Measurements from ENCODE around the gene DNAH8. TPM values are rescaled to one million over a fixed set of nuclear protein-coding genes. Genes with fewer than 3 reads are reported as not detected.
"Not testable (repeated sequence)": the region's sequence is repeated elsewhere in the genome, so short reads cannot be mapped to it uniquely, and the experiment has no call there.

DNAH8 gene
- total RNA-seq, 1 donor from 2014 or later = under 0.01 TPM

DNA sequence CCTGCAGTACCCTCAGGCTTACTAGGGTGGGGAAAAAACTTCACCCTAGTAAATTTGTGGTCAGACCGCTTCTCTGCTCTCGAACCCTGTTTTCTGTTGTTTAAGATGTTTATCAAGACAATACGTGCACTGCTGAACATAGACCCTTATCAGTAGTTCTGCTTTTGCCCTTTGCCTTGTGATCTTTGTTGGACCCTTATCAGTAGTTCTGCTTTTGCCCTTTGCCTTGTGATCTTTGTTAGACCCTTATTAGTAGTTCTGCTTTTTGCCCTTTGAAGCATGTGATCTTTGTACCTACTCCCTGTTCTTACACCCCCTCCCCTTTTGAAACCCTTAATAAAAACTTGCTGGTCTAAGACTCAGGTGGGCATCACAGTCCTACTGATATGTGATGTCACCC is 15.4 kb upstream of the DNAH8 start:
- not testable (repeated sequence) for DNase-seq

DNA sequence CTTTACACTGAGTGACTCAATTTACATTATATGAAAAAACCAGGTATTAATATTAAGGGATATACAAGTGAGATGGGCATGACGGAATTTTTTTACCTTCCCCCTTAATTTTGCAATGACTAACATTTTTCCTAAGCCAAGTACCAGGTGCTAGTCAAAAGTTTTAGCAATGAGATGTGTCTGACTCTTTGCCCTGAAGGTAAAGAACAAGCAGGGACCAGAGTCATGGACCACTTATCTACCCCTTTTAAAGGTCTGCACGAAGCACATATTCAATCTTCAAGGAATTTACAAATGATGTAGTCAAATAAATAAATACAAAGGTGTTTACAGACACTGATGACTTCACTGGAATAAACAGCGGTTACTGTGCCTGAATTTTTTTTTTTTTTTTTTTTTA is 13.6 kb upstream of the DNAH8 start:
- DNase-seq = no peak

DNA sequence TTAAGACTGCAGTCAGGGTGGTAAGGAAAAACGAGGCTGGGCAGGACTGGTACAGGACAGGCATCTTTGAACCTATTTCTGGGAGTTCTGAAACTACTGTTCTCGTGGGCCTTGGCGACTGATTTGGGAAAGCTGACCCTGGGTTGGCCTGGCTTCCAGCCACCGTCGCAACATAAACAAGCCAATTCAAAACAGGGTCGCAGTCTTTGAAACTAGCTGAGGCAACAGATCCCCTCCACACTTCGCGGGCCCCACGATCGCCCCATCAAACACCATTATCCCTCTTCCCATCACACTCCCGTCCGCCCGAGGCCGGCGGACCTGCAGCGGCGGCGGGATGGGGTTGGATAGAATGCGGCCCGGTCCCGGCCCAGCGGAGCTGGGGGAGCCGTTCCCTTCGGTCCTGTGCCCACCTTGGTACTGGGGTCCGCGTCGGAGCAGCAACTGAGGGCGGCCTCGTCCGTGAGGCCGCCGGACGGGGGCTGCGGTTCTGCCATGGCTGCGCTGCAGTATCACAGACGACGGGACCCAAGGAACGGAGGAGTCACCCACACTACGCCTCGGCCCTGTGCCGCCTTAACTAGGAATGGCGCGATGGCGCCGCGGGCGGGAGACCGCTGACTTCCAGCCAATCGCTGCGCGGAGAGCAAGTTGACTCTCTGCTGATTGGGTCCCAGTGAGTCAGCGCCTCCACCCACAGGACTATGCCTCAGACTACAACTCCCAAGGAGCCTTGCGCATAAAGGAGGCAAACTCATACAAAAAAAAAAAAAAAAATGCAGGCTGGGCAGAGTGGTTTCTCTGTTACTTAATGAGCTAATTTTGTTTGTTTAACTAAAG is 12.3 kb upstream of the DNAH8 start, which contains the start of gene GLO1:
Gene GLO1, minus strand, starts transcription at position 588 of the 840 bp plus-strand sequence. Its CDS starts 91 bp downstream, at position 497.
- DNase-seq = peak; percentile 97

DNA sequence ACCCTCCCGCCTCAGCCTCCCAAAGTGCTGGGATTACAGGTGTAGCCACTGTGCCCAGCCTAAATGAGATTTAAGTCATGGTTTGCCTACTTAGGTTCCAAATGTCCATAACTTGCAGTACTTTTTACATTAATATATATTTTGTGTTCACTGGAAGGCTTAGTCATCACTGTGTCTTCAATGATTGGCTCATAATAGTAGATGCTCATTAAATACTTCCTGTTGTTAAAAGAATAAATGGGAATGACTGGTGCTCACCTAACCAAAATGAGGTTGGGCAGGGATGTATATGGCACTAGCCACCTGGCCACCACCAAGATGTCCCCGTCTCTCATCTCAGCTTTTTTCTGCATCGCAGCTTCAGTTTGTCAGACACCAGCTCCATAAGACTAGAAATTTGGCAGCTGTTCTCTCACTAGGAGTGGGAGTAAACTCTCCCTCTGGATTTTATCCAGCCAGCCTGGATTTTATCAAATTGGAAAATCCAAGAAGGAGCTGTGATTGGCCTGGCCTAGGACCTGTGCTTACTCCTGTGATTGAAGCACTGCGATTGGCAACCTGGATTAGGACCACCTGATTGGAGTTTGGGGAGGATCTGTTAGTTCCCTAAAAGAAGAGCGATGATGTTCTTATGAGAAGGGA is 11.0 kb upstream of the DNAH8 start:
- no peak for DNase-seq

DNA sequence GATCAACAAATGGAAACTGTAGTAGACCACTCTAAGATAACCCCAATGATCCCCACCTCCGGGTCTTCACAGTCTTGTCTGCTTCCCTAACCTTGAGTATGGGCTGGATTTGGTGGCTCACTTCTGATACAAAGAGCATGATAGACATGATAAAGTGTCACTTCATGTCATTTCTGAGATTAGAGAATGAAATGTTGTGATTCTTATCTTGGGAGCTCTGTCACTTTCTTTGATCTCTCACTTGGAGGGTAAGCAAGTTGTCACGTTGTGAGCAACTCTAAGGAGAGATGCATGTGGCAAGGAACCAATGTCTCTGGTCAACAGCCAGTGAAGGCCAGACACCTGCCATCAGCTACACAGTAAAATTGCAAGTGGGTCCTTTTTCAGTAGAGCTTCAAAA is 9.2 kb upstream of the DNAH8 start:
- DNase-seq = no peak

DNA sequence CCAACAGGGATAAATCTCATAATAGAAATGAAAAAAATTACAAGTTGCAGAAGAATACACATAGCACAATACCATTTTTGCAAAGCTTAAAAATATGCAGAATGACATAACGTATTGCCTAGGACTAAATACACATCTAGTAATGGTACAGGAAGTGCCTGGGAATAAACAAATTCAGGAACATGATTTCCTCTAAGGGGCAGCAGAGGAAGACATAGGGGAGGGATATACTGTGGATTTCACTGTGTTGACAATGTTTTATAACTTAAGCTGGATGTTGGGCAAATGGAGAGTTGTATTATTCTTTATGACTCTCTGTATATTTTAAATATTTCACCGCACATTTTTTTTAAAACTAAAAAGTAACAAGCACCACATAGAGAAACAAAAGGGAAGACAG is 6.6 kb upstream of the DNAH8 start:
- no peak for DNase-seq

DNA sequence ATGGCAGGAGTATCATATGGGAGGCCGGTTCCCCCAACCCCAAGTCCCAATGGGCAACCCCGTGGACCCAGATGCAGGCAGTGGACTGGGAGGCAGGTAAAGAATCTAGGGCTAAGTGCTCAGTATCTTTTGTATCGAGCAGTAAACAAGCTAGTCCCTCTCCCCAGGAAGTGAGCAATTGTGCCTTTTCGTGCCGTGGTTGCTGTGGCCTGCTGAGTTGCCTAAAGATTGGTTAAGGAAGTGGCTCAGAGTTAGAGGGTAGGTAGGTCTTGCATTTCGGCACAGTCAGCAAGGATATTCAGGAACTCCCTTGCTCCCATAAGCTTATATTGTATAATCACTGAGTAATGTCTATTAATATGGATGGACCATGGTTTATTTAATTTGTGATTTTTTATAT is 1.3 kb upstream of the DNAH8 start:
- no peak for DNase-seq

DNA sequence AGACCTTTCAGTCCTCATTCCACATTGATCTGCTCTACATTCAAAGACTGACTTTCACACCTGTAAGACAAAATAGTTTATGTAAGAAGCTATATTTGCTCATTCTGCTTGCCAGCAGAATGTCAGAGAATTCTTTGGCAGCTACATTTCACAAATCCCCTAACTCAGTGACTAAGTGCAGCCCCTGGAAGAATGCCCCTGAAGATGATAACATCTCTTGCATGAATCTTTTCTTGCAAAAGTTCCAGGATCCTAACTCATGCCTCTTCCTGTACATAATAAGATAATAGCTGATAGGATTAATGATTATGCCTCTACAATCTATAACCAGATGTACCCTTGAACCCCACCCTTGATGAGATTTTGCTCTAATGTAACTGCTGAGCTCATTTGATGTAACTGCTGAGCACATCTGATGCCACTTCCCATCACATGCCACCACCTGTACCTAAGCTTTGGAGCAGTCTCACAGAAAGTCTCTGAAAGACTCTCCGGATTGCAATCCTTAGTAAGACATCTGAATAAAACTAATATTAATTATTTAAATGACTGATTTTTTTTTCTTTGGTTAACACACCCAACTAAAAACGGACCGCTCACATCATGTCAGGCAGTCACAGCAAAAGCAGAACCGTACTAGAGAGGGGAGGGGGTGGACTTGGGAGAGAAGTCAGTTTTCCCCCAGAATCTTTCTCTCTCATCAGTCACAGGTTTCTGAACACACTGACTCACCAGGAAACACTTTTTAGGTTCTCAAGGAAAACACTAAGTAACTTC is 684 bp upstream of the DNAH8 start:
- DNase-seq = no peak

DNA sequence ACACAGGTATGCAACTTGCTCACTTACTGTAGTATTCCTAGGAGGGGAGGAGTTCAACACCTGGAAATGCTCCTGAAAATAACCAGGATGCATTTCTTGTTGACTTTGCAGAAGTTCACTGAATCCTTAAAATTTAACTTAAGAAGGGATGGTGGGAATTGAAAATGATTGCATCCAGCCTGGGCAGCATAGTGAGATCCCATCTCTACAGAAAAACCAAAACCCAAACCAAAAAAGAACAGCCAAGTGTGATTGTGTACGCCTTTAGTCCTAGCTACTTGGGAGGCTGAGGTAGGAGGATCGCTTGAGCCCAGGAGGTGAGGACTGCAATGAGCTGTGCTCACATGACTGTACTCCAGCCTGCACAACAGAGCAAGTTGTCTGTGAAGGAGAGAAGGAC is 1.7 kb downstream of the DNAH8 start:
- DNase-seq = no peak

DNA sequence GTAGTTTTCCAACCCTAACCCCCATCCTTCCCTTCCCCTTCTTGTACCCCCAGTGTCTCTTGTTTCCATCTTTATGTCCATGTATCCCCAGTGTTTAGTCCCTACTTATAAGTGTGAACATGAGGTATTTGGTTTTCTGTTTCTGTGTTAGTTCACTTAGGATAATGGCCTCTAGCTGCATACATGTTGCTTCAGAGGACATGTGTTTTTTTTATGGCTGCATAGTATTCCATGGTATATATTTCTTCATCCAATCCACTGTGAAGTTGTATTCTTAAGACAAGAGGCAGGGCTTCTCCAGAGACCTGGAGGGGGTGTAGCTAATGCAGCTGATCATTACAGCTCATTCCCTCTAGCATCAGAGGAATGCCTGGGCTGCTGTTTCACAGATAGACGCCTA is 4.2 kb downstream of the DNAH8 start:
- DNase-seq = no peak

DNA sequence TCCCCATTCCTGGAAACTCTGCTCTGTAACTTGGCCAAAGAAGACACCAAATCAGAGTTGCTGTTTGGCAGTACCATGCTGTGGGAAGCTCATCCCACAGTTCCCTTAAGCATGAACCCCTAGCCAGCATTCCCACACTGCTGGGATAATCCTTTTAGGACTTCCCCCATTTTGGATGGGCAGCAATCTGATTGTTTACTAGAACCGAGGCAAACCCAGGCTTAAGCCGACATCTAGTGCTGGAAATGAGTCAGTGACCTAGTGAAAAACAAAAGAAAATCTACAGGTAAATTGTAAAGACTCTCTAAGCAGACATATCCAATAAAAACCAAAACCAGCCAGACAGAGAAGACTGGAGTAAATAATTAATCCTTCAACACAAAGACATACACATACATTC is 5.2 kb downstream of the DNAH8 start:
- no peak for DNase-seq

DNA sequence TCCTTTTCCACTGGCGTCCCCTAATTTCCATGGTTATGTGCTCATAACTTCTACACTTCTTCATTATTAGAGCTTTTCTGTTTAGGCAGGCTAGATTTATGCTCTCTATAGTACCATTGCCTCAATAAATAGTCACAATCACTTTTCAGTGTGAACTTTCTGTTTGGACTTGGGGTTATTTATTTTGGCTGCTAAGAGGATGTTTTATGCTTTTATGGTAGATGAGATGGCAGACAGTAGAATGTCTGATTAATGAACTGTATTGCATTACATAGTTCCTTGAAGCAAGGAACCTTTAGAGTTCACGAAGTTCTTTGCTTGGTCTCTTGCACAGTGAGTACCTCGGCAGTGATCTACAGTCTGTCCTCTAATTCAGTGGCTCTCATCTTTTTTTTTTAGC is 6.9 kb downstream of the DNAH8 start:
- DNase-seq = no peak

DNA sequence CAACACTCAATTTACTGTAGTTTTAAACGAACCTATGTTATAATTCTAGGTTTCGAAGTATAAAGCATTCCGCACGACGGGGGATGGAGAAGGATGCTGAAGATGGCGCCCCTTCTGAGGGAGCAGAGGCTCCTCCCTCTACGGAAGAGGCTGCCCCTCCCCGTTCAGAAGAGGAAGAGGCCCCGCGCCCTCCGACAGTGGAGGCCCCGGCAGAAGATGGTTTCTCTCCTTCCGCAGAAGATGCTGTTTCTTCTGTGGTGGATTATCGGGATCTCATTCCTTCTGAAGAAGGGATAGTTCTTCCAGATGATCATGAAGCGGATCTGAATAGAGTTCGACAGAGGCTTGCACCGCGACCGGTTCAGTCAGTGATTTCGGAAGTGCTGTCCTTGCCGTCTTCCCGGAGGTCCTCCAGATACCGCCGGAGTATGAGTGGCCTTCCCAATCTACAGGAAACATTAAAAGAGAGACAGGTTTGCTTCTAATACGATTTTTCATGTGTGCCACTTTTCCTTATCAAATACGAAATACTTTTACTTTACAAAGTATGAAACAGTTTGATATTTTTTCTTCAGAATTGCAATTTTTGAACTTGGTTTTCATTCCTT is 7.7 kb downstream of the DNAH8 start:
- DNase-seq = no peak

DNA sequence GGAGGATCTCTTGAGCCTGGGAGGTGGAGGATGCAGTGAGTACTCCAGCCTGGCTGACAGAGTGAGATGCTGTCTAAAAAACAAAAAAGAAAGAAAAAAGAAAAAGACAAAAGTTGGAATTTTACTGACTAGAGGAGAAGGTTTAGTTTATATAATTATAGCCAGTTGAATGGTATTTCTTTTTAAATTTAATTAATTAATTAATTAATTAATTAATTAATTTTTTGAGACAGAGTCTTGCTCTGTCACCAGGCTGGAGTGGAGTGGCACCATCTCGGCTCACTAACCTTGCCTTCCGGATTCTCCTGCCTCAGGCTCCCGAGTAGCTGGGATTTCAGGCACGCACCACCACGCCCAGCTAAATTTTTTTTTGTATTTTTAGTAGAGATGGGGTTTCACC is 8.7 kb downstream of the DNAH8 start:
- no peak for DNase-seq

DNA sequence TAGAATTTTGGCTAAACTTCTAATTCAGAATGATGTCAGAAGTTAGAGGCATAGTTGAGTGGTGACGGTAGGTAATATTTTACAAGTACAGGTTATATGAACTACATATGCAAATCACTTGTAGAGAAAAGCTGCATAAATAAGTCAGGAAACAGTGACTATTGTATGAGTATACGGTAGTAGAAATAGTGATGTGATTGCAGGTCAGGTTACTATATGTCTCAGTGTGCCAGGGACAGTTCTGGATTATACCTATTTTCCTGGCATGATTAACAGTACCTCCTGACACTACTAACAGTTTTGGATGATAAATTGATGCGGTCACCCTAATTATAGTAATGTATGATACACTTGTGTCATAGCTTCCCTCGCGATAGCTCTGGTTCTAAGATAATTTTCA is 9.2 kb downstream of the DNAH8 start:
- DNase-seq = no peak

DNA sequence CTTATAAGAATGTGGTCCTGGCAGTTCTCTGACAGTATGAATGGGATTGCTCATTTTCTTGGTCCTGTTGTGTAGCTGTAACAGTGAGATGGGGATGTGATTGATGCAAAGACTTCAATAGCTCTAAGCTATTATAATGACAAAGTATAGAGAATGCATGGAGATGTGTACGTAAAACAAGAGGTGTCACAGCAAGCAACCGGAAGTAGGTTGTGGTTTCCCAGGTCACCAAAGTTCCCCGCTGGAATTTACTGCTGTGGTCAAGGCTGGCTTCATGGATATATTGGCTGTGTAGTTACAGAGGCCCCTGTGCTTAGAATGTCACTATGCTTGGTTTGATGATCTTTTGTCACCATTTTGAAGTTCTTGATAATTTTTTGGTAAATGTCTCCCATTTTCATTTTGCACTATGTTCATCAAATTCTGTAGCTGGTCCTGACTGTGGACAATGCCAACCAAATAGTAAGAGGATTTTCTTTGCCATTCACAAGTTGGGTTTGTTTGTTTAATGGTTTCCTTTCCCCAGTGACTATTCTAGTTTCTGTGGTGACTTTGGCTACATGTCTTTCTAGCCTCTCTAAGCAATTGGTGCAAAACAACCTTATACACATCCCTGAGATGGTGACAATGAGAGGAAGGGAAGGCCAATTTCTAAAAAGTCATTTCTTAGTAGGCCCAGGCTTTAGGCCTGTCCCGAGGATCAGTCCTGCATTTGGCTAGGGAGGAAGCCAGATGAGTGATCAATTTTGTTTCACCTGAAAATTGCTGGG is 10.5 kb downstream of the DNAH8 start:
- DNase-seq = no peak

DNA sequence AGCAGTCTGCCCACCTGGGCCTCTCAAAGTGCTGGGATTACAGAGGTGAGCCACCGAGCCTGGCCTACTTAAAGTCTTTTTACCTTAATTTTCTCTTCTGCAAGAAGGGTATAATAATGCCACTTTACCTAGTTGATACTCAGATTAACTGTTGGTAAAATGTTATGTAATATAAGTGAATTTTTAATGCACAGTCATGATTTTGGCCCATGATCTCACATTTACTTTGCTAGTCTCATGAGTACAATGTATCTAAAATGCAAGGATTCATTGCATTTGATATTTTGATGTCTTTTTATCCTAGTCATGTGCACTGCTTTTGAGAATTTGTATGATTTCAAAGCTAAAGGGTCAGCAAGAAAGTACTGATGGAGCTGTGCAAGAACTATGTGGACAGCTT is 13.1 kb downstream of the DNAH8 start:
- no peak for DNase-seq

DNA sequence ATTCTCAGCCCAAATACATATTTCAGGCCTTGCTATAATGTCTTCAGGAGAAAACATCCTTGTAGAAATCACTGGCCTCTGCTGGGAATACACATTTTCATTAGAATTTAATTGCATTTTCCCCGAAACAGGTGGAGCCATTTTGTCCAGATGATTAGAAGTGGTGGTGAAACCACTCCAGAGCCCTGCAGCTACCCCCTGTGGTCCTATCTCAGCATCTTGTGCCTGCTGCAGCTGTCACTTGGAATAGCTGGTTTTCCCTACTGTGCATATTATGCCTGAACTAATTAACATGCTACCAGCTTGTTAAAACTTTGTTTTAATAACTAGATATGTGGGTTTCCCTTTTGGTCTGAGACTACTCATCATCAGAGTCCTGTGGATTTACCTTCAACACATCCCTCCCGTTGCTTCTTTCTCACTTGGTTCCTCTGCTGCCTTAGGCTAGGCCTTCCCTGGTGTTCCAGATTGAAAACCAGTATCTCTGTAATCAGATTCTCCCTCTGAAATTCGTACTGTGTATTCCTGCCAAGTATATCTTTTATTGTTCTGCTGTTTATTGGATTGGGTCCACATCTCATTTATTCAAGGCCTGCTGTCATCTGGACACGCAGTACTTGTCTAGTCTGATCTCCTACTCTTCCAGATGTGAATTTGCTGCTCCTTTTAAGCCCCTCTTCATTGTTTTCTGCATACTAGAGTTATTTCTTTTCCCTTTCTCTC is 15.2 kb downstream of the DNAH8 start:
- DNase-seq = no peak

DNA sequence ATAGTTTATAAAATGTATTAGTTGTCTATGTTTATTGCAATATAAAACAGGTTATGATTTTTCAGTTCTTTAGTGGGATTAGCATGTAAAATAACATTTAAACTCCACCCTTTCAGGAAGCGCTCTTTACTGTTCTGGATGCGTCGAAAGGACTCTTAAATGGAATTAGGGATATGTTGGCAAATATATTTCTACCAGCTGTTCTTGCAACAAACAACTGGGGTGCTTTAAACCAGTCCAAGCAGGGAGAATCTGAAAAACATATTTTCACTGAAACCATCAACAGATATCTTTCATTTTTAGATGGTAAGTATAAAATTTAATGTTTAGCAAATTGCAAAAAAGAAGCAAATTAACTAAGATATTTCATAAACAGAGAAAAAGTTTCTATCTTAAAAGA is 21.8 kb downstream of the DNAH8 start:
- no peak for DNase-seq

DNA sequence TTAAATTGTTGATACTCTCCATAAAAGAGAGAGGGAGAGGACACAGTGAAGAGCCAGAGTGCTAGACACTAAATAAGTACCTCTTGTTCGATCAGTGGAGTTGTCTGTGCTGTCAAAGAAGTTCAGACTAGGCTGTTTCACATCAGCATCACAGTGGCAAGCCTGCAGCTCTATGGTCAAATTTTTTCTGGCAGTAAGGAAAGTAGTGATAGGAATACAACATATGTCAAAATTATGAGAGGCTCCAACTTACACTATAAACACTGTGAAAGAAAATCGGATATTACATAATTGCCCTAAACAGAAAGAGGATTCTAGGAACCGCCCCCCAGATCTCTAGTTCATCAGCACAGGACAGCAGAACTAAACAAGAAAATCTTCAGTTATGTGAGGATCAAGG is 23.1 kb downstream of the DNAH8 start:
- no peak for DNase-seq

DNA sequence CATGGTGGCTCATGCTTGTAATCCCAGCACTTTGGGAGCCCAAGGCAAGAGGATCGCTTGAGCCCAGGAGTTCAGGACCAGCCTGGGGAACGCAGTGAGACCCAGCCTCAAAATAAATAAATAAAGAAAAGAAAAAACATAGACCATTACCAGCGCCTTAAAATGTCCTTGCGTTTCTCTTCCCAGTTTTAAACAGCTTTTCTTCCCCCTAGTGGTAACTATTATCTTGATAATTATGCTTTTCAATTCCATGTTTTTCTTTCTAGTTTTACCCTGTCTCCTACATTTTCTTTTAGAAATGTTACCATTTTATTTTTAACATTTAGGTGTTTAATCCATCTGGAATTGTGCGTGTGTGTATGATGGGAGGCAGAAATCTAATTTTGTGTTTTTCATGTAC is 24.4 kb downstream of the DNAH8 start:
- DNase-seq = no peak

Measured in occipital lobe (tissue), 2 donors.